CD4-positive, alpha-beta T cell treated with Interleukin-15 for 1 hour (primary cell): Measurements from ENCODE around the gene CALCOCO1.
"Not testable (repeated sequence)": the region's sequence is repeated elsewhere in the genome, so short reads cannot be mapped to it uniquely, and the experiment has no call there.

Experiments
- DNase-seq: peaks from one replicate; pipeline ENCODE4 v3.0.0-alpha.2; 2020

The CALCOCO1 gene

GRCh38 chr12:53696655-53697331, 30.5 kb downstream of the CALCOCO1 start:
- DNase-seq, result no peak

DNA sequence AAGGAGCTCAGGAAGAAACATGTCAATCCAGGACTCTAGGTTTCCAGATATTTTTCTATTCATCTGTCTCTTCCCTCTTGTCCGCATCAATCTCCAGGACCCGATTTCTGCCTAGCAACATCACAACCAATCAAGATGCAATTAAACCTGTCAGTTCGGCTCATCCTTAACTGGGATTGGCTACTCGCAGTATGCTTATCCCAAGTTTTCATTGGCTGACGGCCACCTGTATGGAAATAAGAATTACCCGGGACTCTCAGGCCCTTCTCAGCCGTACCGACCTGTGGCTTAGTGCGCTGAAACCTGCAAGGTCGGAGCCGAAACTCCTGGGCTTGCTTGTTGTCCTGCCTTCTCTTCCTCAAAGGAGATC, 31.0 kb downstream of the CALCOCO1 start:
- no peak for DNase-seq

GRCh38 chr12:53695152-53696145, 31.8 kb downstream of the CALCOCO1 start:
- DNase-seq, result no peak

DNA sequence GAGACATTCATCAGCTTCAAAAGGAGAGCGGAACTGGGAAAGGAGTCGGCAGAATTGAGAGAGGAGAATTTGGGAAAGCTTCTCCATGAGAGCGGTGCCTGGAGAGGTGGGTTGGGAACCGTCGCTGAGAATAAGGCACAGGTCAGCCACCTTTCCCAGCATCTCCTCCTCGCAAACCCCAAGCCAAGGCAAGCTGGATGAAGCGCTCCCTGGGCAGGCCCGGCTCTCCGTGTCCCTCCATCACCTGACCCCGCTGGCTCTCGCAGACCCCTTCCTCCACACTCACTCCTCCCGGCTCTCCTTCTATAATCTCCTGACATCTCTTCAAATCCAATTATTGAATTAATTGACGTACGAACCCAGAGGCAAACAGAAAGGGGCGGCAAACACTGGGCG, 32.5 kb downstream of the CALCOCO1 start:
- no peak for DNase-seq

DNA sequence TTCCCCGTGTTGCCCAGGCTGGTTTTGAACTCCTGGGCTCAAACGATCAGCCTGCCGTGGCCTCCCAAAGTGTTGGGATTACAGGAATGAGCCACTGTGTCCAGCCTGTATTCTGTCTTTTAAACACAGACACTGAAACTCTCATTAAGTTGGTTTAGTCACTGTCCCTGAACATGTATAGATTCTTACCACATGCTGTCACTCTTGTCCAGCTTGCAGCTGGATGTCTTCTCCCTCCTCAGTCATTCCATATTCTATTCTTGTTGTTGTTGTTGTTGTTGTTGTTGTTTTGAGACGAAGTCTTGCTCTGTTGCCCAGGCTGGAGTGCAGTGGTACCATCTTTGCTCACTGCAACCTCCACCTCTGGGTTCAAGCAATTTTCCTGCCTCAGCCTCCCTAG, 39.1 kb downstream of the CALCOCO1 start:
- no peak for DNase-seq

DNA sequence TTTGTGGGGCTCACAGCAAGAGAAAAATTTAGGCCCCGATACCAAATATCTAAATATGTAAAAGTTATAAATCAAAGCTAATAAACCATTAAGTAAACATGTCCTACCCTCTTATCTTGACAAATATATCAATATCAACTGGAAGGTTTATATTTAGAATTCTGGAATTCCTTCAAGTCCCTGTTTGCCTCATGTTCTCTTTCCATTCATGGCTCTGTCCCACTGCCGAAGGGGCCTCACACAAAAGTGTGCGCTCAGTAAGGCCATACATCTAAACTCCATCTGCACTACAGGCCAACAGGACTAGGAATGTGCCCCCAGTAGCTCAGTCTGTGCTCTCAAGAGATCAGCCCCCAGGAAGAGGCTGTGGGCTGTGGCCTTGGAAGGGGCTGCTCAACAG, 40.8 kb downstream of the CALCOCO1 start:
- no peak for DNase-seq

DNA sequence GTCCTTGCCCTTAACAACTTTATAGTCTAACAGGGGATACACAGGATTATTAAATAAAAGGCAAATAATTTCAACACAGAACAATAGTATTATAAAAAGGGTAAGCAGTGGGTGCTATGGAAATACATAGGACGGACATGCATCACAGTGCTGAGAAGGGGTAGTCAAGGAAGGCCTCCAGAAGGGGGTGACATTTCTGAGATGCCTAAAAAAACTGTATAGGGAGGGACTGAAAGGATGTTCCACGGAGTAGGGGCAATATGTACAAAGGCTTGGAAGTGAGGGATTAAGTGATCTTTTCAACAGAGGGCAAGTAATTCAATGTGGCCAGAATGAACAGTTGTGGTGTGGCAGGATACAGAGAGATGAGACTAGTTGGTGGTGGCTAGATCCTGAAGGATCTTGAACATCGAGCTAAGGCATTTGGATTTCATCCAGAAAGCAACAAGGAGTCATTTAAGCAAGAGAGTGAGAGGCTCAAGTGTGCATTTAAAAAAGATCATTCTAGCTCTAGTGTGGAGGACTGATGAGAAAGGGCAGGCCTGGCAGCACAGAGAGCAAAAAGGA, 42.5 kb downstream of the CALCOCO1 start:
- DNase-seq, result no peak

DNA sequence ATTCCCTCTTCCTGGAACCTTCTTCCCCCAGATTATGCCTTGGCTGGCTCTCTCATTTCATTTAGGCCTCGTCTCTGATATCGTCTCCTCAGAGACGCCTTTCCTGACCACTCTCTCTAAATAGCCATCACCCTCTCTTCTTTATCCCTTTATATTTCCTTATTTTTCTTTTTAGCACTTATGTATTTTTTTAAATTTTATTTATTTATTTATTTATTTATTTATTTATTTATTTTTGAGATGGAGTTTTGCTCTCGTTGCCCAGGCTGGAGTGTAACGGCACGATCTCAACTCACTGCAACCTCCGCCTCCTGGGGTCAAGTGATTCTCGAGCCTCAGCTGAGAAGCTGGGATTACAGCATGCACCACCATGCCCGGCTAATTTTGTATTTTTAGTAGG, 43.3 kb downstream of the CALCOCO1 start:
- no peak for DNase-seq

DNA sequence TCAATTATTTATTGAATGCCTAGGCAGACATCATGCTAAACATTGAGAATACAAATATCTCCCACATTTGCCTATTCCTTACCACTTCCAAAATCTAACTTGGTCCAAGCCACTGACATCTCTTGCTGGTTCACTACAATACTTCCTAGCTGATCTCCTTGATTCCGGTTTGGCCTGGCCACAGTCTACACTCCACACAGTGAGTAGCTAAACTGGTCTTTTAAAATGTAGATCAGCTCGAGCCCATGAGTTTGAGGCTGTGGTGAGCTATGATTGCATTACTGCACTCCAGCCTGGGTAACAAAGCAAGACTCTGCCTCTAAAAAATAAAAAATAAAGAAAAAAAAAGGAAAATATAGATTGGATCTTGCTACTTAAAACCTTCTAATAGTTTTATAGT, 43.8 kb downstream of the CALCOCO1 start:
- no peak for DNase-seq

- not testable (repeated sequence) for DNase-seq
These were observed 47.2 kb downstream of the CALCOCO1 start for GRCh38 chr12:53680061-53680460.

DNA sequence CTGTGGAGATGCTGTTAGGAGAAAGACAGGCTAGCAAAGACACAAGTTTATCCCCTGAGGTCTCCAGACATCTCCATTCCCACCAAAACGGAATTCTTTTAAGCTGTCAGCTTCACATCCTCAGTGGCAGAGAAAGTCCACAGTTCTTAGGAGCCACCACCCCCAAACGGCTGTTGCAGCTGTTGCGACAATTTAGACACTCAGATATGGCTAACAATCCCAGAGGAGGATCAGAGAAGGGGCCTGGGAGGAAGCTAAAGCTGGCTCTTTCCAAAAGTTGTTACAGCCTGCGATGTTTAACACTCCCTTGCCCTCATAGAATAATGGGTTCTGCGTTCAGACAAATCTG, 49.5 kb downstream of the CALCOCO1 start:
- DNase-seq, result no peak

DNA sequence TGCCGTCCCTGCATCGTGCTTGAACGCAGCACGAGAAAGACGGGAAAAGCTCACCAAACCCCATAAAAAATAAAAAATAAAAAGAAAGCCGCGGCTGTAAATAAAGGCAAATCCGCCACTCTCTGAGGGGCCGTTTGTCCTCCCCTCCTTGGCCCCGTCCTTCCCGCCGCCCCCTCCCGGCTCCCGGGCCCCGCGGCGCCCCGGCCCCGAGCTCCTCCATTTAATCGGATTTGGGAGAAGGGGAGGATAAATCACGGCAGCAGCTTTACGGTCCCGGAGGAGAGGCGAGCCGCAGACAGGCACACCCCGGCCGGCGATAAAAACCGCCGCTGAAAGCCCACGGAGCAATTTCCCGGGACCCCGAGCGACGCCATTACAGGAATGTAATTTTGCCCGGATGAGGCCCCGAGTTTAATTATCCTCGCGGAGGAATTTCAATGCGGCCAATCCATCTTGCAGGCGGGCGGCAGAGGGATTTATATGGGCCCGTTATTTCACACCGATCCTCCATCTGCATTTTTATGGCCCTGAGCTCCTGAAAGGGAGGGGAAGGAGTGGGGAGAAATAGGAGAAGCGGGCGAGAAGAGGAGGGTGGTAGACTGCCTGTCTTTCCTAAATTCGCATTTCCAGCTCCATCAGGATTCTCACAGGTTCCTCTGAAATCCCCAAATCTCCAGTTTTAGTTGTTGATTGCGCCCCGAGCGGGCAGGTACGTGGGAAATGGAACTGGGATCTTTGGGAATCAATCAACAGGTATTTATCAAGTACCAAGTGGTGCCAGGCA, 50.0 kb downstream of the CALCOCO1 start:
- DNase-seq, result no peak

GRCh38 chr12:53676656-53677015, 50.6 kb downstream of the CALCOCO1 start:
- DNase-seq, result no peak

GRCh38 chr12:53675701-53676607, 51.3 kb downstream of the CALCOCO1 start, which contains the start of gene ATP5MC2:
ATP5MC2 (minus strand) TSS chr12:53676083; CDS start chr12:53672614, 3,469 bp downstream.
- DNase-seq, result peak; percentile 98

GRCh38 chr12:53674977-53675700, 52.1 kb downstream of the CALCOCO1 start:
- no peak for DNase-seq

DNA sequence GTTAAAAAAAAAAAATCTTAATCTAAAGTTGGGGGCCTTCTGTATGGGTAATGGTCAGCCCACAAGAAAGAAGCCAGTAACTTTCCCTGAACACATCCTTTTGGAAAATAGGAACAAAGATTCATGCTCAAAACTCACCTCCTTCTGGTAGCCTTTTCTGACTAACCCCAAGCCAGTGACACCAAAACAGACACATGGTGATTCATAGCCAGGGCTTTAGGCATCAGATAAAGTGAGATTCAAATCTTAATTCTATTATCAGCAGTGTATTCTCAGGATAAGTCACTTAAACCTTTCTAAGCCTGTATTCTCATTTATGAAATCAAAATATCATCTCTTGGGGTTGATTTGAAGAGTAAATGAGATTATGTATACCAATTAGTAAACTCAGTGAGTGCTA, 56.3 kb downstream of the CALCOCO1 start:
- DNase-seq, result no peak

DNA sequence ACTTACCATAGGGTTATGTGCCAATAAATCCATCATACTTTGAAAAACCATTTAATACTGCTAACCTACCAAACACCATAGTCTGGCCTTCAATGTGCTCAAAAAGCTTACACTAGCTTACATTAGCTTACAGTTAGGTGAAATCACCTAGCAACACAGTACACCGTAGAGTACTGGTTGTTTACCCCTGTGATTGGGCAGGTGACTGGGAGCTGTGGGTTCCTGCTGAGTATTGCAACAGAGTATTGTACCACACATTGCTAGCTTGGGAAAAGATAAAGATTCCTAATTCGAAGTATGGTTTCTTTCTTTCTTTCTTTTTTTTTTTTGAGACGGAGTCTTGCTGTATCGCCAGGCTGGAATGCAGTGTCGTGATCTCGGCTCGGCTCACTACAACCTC, 56.9 kb downstream of the CALCOCO1 start:
- DNase-seq, result no peak

DNA sequence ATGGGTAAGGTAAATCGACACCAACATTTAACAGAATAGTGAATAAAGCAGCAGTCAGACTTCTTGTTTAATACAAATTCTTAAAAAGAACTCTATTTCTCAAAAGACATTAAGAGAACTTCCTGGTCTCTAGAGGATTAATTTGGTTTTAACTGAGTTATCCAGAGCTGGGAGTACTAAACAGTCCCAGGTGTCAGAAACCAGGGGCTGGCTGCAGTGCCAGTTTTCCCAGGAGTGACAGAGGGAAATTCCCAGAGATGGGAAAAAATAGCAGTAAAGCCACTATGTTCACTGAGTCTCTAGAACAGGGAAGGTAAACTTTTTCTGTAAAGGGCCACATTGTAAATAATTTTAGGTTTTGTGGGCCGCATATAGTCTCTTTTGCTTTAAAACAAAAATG, 60.2 kb downstream of the CALCOCO1 start:
- DNase-seq, result no peak

- DNase-seq, result no peak
These were observed 62.3 kb downstream of the CALCOCO1 start for GRCh38 chr12:53664936-53665335.

GRCh38 chr12:53664191-53664590, 63.1 kb downstream of the CALCOCO1 start:
- DNase-seq, result no peak

- DNase-seq, result no peak
These were observed 67.2 kb downstream of the CALCOCO1 start for GRCh38 chr12:53660041-53660440.
